ENCODE data around the gene KLHDC7B. TPM values are rescaled to one million over a fixed set of nuclear protein-coding genes. Genes with fewer than 3 reads are reported as not detected.

Gene KLHDC7B
- total and polyA plus RNA-seq, 10 of the 15 experiments (the other 5 are each of a cell fraction or from before 2014, with no cell fraction given): 0.05 to 2.2 (median 0.93) TPM; not detected in 2

GRCh38 chr22:50531546-50531961 is 14.1 kb upstream of the KLHDC7B start:
- Histone ChIP-seq H4K20me1 (ENCODE audit: control insufficient read depth, insufficient read depth) (no peaks in the 10 kb centered on the region), H2AFZ (ENCODE audit: control insufficient read depth, low read depth, low read length) (no peak overlapping the region), H3K79me2 (ENCODE audit: control insufficient read depth, insufficient read depth, low read length) (peaks cover 59% of the 10 kb centered on the region), H3K4me3 (peak overlapping the region; percentile 78), H3K27me3 (replicated peaks in 1 of 2; ENCODE audit: control insufficient read depth in 2 of 2, insufficient read depth in 2 of 2, low read length in 1 of 2) (no peaks in the 10 kb centered on the region), H3K9me3 (replicated peaks; ENCODE audit: control insufficient read depth, insufficient read depth, low read length) (no peaks in the 10 kb centered on the region), H3K27ac (ENCODE audit: control insufficient read depth, insufficient read depth) (peak overlapping the region; percentile 100), H3K4me2 (ENCODE audit: control insufficient read depth, insufficient read depth) (peak overlapping the region; percentile 71), H3K9ac (ENCODE audit: control insufficient read depth, insufficient read depth, low read length) (peak overlapping the region; percentile 100), H3K36me3 (ENCODE audit: control insufficient read depth in 2 of 2, insufficient read depth in 2 of 2, low read length in 1 of 2) (no peaks in the 10 kb centered on the region; a peak in 3 of 4 replicates), H3K4me1 (ENCODE audit: control insufficient read depth, insufficient read depth, low read length) (peaks cover 44% of the 10 kb centered on the region)
- BruUV-seq (replicated peaks): no TSS peak
- under 1% methylated on average over 23 of the region's 44 CpGs for WGBS (ENCODE audit: insufficient coverage, insufficient replicate concordance, low lambda C conversion rate, missing lambda C conversion rate)
- in situ Hi-C loops (cut with MboI) (loop anchor here (10.0 kb wide), 1 partner anchor 567 kb away; the partner anchor contains the start of gene PIM3), intact Hi-C loops (cut with micrococcal nuclease; ENCODE audit: unreplicated experiment) (no loop called here)
- ATAC-seq (peak; percentile 48), DNase-seq (ENCODE audit: low read depth, low spot score) (no peak), FAIRE-seq (no peak)
- ChIA-PET SMC1A (ENCODE audit: uncharacterized antibody, unreplicated experiment) (interaction anchor here (0.6 to 2.4 kb wide), 3 partner anchors 10 to 29 kb away, joined by 3 to 18 read pairs (median 5); partner anchors contain the start of gene NCAPH2), CTCF (no interaction called here), RAD21 (ENCODE audit: unreplicated experiment) (interaction anchor here (0.5 to 1.8 kb wide), 3 partner anchors 11 to 89 kb away, joined by 3 to 4 read pairs (median 3); partner anchors contain the start of gene SYCE3), POLR2A (interaction anchor here (1.6 to 4.2 kb wide), 4 partner anchors 10 to 226 kb away, joined by 3 to 61 read pairs (median 8); partner anchors contain the start of genes LMF2 and NCAPH2)
- no peak for TF ChIP-seq TCF7 (IDR thresholded peaks at IDR 0.05; ENCODE audit: borderline replicate concordance)
- peak; percentile 45 to 90; a peak in 3 of 4 replicates for TF ChIP-seq BHLHE40 (IDR thresholded peaks at IDR 0.05; ENCODE audit: borderline replicate concordance in 1 of 2, low read depth in 2 of 2, low read length in 1 of 2)
- peak; percentile 93 for TF ChIP-seq BACH1 (IDR thresholded peaks at IDR 0.05; ENCODE audit: borderline replicate concordance)
- 0 out of 2 replicates have a peak, but pooled peaks have one; percentile 12 for TF ChIP-seq MXI1 (IDR thresholded peaks at IDR 0.05; ENCODE audit: low read depth, low read length)
- TF ChIP-seq SP1 (IDR thresholded peaks at IDR 0.05; ENCODE audit: low read depth, low read length): peak; percentile 9
- TF ChIP-seq BCL3 (IDR thresholded peaks at IDR 0.05; ENCODE audit: borderline replicate concordance, insufficient read depth, low read depth, low read length, poor library complexity, severe bottlenecking): peak; percentile 33
- peak; percentile 79 for TF ChIP-seq ZNF687 (IDR thresholded peaks at IDR 0.05)
- TF ChIP-seq ZBTB40 (IDR thresholded peaks at IDR 0.05; ENCODE audit: borderline replicate concordance): no peak
- no peak for TF ChIP-seq BCLAF1 (IDR thresholded peaks at IDR 0.05)
- 0 out of 2 replicates have a peak, but pooled peaks have one; percentile 57 for TF ChIP-seq SMARCA5 (IDR thresholded peaks at IDR 0.05)

Measured in GM12878 (cell line).